GM19193 (cell line): Measurements from ENCODE around the gene MAT2B.

ENCODE experiments used
- POLR2A ChIP-seq: IDR thresholded peaks from 4 replicates; pipeline ENCODE4 v1.6.1; 2011; ENCODE audit not compliant: insufficient read depth, insufficient read length; ENCODE audit errors: extremely low read depth

Gene MAT2B

DNA sequence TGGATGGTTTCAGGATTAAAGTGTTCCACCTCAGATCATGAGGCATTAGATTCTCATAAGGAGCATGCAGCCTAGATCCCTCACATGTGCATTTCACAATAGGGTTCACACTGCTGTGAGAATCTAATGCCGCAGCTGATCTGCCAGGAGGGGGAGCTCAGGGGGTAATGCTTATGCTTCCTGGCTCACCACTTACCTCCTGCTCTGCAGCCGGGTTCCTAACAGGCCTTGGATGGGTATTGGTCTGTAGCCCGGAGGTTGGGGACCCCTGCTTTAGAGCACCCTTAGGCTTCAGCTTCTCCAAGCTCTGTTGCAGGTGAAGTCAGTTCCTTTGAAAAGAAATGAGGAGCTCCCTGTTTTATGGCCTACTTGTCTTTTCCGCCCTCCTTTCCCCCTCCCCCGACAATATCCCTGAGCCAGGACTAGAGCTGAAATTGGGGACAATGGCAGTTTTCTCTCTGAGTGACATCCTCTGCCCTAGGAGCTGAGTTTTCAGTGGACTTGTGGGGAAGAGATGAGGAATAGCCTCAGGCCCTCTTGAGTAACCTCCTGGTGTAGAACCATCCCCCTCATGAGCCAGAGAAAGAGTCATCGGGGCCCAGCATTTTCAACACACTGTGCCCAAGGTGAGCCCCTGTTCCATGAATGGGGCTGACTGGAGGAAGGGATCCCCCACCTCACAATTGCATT, 16.2 kb upstream of the MAT2B start:
- TF ChIP-seq POLR2A, result no peak

DNA sequence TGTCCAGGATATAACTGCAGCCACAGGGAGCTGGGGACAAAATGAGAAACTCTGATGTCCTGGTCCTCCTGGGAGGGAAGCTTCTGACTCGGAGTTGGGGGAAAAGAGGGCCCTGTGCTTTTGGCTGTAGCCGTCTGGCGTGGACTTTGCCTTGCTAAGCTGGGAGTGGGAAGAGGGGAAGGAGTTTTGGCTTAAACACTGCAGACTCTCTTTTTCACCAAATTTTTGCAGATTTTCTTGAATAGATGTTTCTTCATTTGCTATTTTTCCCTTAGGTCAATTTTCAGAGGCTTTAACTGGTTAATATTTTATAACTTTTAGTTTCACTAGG, 15.7 kb upstream of the MAT2B start:
- TF ChIP-seq POLR2A, result no peak

DNA sequence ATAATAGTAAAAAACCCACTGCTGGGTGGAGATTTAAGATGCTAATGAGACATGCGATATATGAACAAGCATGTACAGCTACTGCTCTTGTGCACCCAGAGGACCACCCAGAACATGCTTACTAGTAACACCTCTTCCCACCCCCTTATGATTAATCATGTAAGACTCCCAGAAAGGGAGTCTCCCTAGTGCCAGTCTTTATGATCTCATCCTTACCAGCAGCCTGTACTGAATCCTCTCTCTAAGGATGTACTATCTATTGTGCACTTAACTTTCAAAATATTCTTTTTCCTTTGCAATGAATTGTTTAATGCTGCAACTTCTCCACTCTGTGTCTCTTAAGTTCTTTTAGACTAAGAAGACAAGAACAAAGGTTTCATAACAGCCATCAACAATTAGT, 9.1 kb upstream of the MAT2B start:
- TF ChIP-seq POLR2A, result no peak

DNA sequence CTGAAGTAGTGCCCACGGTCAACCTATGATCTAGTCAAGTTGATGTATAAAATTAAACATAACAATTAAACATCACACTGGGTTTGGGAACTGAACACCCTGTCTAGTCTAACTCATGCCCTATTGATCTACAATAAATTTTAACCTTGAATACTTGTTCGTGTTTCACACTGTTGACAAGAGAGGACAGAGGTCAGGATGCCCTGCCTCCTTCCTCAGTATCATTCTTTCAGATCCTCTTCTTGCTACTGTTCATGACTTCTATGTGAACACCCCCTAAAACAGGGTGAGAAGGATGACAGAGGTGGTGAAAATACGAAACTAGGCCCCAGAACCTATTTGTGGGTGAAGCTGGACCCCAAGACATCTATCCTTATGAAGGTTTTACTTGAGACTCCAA, 8.1 kb upstream of the MAT2B start:
- no peak for TF ChIP-seq POLR2A

DNA sequence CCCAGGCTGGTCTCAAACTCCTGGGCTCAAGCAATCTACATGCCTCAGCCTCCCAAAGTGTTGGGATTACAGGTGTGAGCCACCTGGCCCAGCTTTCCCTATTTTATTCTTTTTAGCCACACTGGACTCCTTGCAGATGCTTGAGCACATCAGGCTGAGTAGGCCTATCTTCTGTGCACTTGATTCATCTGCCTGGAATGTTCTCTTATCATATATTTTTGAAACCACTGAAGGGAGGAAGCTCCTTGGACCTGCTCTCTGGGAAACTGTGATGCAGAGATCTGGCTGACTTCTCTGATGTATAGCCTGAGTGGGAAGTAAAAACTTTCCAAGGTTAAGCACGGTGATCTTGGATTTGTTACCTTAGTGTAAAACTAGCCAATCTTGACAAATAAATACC, 6.5 kb upstream of the MAT2B start:
- TF ChIP-seq POLR2A, result no peak

DNA sequence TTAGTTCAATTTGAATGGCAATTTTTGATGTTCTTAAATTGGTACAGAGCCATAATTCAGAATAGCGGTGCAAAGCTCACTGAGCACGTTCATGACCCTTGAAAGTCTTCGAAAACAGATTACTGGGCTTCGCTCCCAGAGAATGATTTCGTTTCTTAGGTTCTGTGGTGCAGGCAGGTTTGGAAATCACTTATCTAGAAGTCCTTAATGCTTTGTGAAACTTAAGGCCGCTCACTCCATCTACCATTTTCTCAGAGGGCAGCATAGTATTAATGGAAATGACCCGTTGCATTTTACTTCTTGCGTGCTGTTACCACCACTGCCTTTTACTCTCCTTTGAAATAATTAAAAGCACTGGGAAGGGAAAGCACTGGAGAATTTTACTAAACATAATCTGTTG, 2.9 kb upstream of the MAT2B start:
- TF ChIP-seq POLR2A, result no peak

DNA sequence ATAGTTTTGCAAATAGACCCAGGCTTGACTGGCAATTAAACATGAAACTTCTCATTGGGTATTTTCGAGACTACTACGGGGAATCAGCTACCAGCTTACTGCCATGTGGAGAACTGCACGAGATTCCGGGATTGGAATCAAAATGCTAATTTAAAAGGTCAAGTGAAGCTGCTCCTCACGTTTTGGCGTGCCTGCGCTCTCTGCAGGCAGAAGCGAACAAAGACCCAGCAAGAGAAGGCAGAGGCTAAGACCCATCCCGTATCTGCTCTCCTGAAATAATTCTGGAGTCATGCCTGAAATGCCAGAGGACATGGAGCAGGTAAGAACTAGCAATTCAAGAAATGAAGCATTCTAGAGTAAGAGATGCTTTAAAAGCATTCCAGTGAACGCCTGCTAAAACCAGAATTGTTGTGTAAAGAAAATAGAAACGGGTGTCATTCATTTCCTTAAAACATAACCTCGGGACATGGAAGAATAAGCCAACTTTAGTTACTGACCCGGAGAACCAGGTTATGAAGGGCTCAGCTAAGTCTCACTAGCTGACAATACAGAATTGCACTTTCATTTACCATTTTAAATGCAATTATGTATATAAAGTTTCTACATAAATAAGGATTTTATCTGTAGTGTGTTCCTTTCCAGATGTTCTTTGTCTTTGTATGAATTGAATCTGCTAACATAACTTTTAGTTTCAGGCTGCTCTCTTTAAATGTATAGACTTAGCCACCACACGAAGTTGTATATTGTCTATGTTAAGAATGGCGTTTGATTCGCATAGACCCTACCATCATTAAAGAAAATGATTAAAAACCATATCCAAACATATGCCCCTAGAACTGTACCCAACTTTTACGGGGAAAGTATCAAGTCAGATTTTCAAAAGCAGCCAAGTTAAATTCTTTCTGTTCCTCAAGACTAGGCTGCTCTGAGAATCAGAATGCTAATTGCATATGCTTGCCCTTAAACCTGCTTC, 2.0 kb upstream of the MAT2B start:
- peak; percentile 38 for TF ChIP-seq POLR2A

DNA sequence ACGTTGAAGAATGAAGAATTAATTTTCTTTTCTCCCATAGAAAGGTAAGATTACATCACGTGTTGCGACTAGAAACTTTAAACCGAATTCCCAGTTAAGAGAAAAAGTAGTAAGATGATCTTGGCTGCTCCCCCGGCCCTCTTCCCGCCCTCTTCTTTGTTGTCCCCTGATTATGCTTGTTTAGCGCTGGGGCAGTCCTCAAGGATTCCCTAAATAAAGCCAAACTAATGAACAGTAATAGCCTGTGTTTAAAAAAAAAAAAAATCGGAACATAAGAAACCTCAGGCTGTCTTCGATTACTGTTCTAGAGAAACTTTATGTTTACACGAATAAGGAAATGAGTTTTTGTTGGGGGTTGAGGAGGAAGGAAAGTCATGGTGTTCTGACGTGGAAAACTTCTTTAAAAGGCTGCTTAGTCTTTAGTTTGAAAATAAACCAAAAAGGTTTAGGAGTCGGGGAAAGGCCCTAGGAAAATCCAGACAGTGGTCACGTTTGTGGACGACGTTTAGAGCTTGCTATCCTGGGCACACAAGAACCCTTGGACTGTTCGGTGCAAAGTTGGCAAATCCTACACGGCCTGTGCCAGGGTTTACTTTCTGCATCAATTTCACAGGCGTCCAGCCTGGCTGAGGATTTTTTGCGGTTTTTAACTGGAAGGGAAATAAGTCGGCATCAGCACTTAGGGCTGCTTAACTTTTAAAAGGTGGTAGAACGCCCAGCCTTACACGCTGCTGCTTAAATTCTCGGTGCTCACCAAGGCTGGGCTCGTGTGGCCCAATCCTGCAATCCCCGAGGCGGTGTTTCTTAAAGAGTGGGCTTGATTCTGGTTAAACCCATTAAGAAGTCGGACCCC, 1.1 kb upstream of the MAT2B start:
- TF ChIP-seq POLR2A, result no peak

DNA sequence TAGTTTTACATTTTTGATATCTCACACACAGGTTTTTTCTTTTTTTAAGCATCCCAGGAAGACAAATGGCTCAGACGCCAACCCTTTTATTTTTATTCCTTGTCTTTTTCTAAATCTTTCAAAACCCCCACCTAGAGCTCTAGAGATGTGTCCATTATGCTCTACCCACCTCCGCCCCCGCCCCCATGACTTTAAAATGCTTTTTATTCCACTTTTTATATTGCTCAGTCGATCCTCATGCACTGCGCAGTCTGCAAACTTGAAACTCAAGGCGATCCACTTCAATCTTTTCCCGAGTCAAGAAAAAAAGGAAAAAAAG, 411 bp upstream of the MAT2B start:
- no peak for TF ChIP-seq POLR2A

DNA sequence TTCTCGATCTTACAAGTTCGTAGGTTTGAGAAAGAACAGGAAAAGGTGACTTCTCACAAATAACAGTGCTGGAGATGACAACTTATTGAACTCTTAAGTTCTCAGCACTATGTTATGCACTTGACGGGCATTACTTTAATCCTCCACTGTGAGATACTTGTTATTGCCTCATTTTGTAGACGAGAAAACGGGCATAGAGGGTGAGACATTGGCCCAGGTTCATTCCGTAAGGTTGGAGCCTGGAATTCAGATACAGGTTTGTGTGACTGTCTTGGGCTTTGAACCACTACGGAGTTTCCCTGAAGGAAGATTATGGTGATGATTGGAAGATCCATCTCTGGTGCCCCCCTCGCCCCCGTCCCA, 657 bp downstream of the MAT2B start:
- no peak for TF ChIP-seq POLR2A

DNA sequence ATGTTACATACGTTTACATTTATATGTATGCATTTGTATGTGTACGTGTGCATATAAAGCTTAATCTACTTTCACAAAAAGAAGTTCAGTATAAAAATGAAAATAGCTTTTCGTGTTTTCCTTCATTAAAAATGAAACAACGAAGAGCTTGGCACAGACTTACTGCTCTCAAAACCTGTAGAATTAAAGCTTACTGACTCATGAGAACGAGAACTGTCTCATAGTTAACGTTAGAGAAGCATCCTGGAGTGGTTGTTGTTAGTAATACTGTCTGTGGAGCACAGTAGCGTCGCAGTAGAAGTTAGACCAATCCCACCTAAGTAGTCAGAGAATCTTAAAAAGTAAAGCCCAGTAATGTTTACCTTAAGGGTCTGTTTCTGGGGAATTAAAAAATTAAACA, 1.3 kb downstream of the MAT2B start:
- no peak for TF ChIP-seq POLR2A

DNA sequence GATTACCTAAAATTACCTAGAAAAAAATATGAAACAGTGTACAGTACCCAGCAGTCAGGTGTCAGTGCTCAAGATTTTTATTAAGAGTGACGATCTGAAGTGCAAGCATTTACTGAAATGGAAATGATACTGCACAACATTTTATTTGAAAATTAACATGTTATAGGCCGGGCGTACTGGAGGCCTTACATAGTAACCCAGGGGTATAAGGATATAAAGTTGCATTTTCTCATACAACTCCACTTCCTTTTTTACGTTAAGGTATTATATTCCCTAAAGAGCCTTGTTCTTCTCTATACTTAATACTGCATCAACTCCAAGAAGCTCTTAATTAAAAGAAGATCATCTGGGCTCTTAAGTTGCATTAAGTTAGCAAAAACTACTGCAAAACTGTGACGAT, 3.3 kb downstream of the MAT2B start:
- TF ChIP-seq POLR2A, result no peak

DNA sequence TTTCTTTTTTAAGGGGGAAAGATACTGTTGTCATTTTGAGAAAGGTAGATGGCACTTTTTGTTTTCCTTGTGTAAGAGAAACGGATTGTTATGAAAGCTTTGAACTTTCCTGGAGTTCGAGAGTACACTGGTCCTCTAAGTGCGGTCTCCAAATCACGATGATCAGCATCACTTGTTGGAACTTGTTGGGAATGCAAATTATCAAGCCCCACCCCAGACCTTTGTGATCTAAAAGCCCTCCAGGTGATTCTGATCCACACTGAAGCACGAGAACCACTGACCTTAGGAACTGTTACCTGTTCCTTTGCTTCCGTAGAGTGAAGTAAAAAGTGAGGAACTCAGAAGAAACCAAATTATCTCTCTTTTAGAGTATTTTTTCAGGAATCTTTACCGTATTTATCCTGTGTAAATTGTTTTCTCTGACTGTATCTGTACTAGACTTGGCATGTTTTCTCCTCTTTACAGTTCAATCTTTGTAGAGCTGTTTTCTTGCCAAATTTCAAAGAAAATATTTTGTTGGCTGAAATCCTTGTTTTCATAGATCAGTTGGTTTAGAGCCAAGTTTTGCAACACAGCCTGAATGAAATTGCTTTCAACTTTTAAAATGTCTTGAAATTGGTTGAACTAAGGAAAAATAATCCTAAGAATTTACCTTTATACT, 4.0 kb downstream of the MAT2B start:
- TF ChIP-seq POLR2A, result no peak

DNA sequence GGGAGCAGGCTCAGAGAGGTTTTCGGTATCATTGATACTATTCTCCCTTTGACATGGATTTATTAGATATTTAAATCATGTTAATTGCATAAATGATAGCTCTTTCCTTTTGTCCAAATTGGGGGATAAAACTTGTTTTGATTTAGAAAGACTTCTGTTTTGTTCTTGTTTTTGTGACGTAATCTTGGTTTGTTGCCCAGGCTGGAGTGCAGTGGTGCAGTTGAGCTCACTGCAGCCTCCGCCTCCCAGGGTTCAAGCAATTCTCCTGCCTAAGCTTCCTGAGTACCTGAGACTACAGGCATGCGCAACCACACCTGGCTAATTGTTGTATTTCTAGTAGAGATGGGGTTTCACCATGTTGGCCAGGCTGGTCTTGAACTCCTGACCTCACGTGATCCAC, 7.1 kb downstream of the MAT2B start:
- no peak for TF ChIP-seq POLR2A

DNA sequence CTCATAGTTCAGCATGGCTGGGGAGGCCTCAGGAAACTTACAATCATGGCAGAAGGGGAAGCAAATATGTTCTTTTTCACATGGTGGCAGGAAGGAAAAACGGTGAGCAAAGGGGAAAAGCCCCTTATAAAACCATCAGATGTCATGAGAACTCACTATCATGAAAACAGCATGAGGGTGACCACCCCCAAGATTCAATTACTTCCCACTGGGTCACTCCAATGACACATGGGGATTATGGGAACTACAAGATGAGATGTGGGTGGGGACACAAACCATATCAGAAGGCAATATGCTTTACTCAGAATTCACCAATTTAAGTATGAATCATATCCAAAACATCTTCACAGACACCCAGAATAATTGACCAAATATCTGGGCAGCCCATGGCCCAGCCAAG, 19.7 kb downstream of the MAT2B start:
- no peak for TF ChIP-seq POLR2A

DNA sequence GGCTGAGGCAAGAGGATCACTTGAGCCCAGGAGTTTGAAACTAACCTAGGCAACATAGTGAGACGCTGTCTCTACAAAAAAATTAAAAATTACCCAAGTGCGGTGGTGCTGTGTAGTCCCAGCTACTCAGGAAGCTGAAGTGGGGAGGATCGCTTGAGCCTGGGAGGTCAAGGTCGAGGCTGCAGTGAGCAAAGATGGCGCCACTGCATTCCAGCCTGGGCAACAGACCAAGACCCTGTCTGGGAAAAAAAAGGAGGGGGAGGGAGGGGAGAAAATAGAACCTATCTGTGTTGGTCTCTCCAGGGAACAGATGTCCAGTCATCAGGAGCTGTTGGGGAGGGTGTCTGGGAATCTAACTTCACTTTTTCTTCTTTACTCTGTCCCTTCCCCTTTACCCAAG, 24.3 kb downstream of the MAT2B start:
- TF ChIP-seq POLR2A, result no peak

DNA sequence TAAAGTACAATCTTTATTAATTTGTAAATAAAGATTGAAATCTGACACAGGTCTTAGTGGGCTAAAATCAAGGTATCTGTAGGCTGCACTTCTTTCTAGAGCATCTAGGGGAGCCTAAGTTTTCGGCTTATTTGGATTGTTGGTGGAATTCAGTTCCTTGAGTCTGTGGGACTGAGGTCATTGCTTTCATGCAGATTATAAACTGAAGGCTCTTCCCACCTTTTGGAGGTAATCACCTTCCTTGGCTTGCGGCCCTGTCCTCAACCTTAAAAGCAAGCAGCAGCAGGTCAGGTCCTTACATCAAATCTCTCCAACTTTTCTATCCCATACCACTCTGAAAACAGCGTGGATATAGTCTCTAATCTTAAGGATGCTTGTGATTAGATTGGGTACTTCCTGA, 25.9 kb downstream of the MAT2B start:
- TF ChIP-seq POLR2A, result no peak
